ACHN (cell line): ENCODE measurements around the gene RSBN1.
A peak's percentile ranks its signal among the peaks of the same experiment; 100 is the strongest.

ENCODE experiments used
- DNase-seq: peaks from one replicate; pipeline ENCODE4 v3.0.0-alpha.2; 2015
- in situ Hi-C: cut with HindIII; loops from 2 replicates; pipeline ENCODE4 v1.10.0; 2017; ENCODE audit warnings: low sequenced_read_pairs, low pct_ligation_motif_present, low pct_unique_long_range_greater_than_20kb

Gene RSBN1

GRCh38 chr1:113821916-113822315 lies 9.6 kb upstream of the RSBN1 start:
- no peak for DNase-seq
- in situ Hi-C loops, result no loop called here

GRCh38 chr1:113818578-113818977 lies 6.3 kb upstream of the RSBN1 start:
- DNase-seq, result no peak
- in situ Hi-C loops, result no loop called here

- in situ Hi-C loops, result no loop called here
- DNase-seq, result no peak
Observed at GRCh38 chr1:113813218-113813617, 942 bp upstream of the RSBN1 start.

GRCh38 chr1:113812661-113813135 lies 422 bp upstream of the RSBN1 start:
- in situ Hi-C loops, result no loop called here
- DNase-seq, result peak; percentile 2

- peak; percentile 27 for DNase-seq
- in situ Hi-C loops, result no loop called here
Observed at GRCh38 chr1:113811156-113811887, 954 bp downstream of the RSBN1 start.

- in situ Hi-C loops, result no loop called here
- peak; percentile 24 for DNase-seq
Observed at GRCh38 chr1:113809670-113810602, 2.3 kb downstream of the RSBN1 start.

- DNase-seq, result no peak
- in situ Hi-C loops, result no loop called here
Observed at GRCh38 chr1:113808450-113809195, 3.7 kb downstream of the RSBN1 start.

- DNase-seq, result no peak
- in situ Hi-C loops, result no loop called here
Observed at GRCh38 chr1:113805639-113806038, 6.6 kb downstream of the RSBN1 start.

GRCh38 chr1:113805256-113805531 lies 7.1 kb downstream of the RSBN1 start:
- no peak for DNase-seq
- in situ Hi-C loops, result no loop called here

- in situ Hi-C loops, result no loop called here
Observed at GRCh38 chr1:113804421-113805255, 7.6 kb downstream of the RSBN1 start.

GRCh38 chr1:113802367-113803007 lies 9.8 kb downstream of the RSBN1 start:
- DNase-seq, result no peak
- in situ Hi-C loops, result no loop called here

More at GRCh38 chr1:113804421-113805255, 7.6 kb downstream of the RSBN1 start:
- peak; percentile 60 for DNase-seq

GRCh38 chr1:113800487-113800886 lies 11.8 kb downstream of the RSBN1 start:
- no peak for DNase-seq
- in situ Hi-C loops, result no loop called here

- in situ Hi-C loops, result no loop called here
- DNase-seq, result no peak
Observed at GRCh38 chr1:113797472-113797871, 14.8 kb downstream of the RSBN1 start.

- DNase-seq, result peak; percentile 32
- in situ Hi-C loops, result no loop called here
Observed at GRCh38 chr1:113793878-113794834, 18.1 kb downstream of the RSBN1 start.

GRCh38 chr1:113792986-113793385 lies 19.3 kb downstream of the RSBN1 start:
- in situ Hi-C loops, result no loop called here
- DNase-seq, result peak; percentile 42

GRCh38 chr1:113792471-113792870 lies 19.8 kb downstream of the RSBN1 start:
- DNase-seq, result no peak
- in situ Hi-C loops, result no loop called here

GRCh38 chr1:113788802-113789201 lies 23.5 kb downstream of the RSBN1 start:
- in situ Hi-C loops, result no loop called here
- DNase-seq, result no peak
